Activated T-helper 17 cell treated with anti-CD3 and anti-CD28 coated beads, Interleukin-2, amount 50 U/mL, for 72 hours (primary cell): ENCODE measurements around the gene C2orf80. TPM values are rescaled to one million over a fixed set of nuclear protein-coding genes. Genes with fewer than 3 reads are reported as not detected.
"Not testable (repeated sequence)": the region's sequence is repeated elsewhere in the genome, so short reads cannot be mapped to it uniquely, and the experiment has no call there.

ENCODE experiments used
- ATAC-seq: fragments of 150-1000 bp; cut with Tn5 transposase; replicated peaks from 2 replicates; pipeline ENCODE4 v1.10.0; 2021; ENCODE audit warnings: mild to moderate bottlenecking, moderate library complexity
- H3K27ac Mint-ChIP-seq: one replicate; pipeline ENCODE4 v1.8.0; 2022; ENCODE audit warnings: mixed read lengths
- H3K27me3 Mint-ChIP-seq: one replicate; pipeline ENCODE4 v1.8.0; 2022; ENCODE audit warnings: mixed read lengths
- H3K36me3 Mint-ChIP-seq: one replicate; pipeline ENCODE4 v1.8.0; 2022; ENCODE audit warnings: low read depth, mild to moderate bottlenecking, mixed read lengths
- H3K4me1 Mint-ChIP-seq: one replicate; pipeline ENCODE4 v1.8.0; 2022; ENCODE audit warnings: mixed read lengths
- H3K4me3 Mint-ChIP-seq: one replicate; pipeline ENCODE4 v1.8.0; 2022; ENCODE audit warnings: mild to moderate bottlenecking, mixed read lengths
- H3K9me3 Mint-ChIP-seq: one replicate; pipeline ENCODE4 v1.8.0; 2022; ENCODE audit warnings: mixed read lengths
- total RNA-seq, 2 donors: library from RNA; stranded (reverse); gene quantifications; one replicate each; pipeline ENCODE4 v1.2.3, GENCODE V29; 2022

C2orf80 gene
- total RNA-seq: not detected

DNA sequence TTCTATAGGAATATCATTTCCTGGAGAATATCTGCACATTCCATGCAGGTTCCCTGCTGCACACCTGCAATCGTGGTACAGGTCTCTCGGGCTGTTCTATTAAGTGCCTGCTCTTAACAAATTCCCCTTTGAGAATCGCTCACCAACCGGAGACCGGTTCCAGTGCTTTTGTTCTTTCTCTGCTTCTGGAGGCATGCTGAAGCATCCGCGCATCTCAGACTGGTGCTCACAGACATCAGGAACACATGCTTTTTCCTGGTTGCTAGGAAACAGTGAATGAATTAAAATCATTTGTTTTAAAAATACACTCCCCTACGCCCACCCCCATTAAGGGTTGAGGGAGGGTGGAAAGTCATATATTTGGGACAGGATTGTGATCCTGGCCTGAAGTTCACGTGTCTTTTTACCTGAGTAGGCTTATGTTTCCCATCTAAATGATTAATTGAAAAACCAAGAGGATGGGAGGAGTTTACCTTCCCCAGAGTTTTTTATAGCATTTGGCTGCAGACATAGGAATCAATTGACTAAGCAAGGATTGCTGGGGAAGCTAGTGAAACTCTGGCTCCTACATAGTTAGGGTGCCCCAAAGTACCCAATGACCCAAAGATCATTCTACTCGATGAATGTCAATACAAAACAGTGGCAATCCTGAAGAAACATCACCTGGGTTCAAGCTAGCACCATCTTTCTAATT is at the start of gene C2orf80:
TSS of gene C2orf80 (minus strand) at position 221 of the 694 bp plus-strand sequence. CDS start 3,044 bp downstream, outside the sequence.
- Mint-ChIP-seq H3K4me1 (no peaks in the 10 kb centered on the region), H3K27me3 (no peaks in the 10 kb centered on the region), H3K4me3 (no peak within 1 kb of the TSS), H3K27ac (no peak within 1 kb of the TSS), H3K36me3 (no peaks in the 10 kb centered on the region), H3K9me3 (no peaks in the 10 kb centered on the region)
- no peak for ATAC-seq

DNA sequence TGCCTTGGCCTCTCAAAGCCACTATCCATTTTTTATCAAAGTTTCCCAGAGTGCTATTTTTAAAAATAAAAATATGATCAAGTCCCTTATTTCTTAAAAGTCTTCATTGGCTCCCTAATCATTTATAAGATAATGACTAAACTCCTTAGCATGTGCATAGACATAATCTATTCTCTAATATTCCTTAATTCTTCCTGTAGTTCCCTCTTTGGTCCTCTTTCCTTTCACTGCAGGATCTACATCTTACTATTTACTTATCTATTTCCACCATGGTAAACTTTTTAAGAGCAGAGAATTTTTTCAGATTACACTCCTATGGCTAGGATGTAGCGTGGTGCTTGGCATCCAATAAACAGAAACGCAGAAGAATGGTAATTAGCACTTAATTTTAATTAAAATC is 46.0 kb upstream of the C2orf80 start:
- H3K9me3 Mint-ChIP-seq: peaks cover 4% of the 10 kb centered on the region
- no peak overlapping the region for H3K27ac Mint-ChIP-seq
- peaks cover 3% of the 10 kb centered on the region for H3K4me1 Mint-ChIP-seq
- ATAC-seq: no peak
- H3K4me3 Mint-ChIP-seq: no peak overlapping the region
- H3K27me3 Mint-ChIP-seq: no peaks in the 10 kb centered on the region
- peaks cover 53% of the 10 kb centered on the region for H3K36me3 Mint-ChIP-seq

DNA sequence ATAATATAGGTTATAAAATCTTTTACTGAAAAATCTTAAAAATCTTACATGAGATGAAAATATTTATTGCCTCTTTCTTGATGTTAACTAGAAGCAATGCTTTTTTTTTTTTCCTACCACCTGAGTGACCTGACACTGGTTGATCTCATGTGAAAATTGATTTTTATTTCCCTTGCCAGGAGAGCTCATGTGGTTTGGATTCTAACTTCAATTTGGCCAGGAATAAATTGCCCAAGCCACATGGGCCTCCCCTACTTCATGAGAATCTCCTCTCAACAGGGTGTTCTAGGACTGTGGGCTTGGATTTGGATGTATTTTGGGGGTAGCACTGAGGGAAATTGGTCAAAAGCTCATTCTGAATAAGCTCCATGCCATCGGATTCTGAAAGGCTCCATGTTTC is 45.0 kb upstream of the C2orf80 start:
- H3K9me3 Mint-ChIP-seq: peaks cover 4% of the 10 kb centered on the region
- H3K4me1 Mint-ChIP-seq: no peaks in the 10 kb centered on the region
- no peak overlapping the region for H3K27ac Mint-ChIP-seq
- H3K27me3 Mint-ChIP-seq: no peaks in the 10 kb centered on the region
- no peak overlapping the region for H3K4me3 Mint-ChIP-seq
- H3K36me3 Mint-ChIP-seq: peaks cover 46% of the 10 kb centered on the region
- ATAC-seq: no peak

DNA sequence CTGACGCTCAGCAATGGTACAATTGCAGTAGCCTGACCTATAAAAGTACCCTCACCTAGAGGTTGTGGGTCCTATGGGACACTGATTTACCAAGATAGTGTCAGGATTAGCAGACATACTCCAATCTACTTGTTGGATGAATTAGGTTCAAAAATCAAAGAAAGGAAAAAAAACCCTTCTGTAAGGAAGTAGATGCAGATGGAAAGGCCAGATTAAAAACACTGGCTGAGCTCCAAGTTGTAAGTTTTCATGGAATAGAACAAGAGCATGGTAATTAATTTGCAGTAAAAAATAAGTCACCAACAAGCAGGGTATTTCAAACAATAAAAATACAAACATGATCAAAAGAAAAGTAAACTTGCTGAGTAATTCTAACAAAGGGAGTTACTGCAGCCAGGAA is 38.6 kb upstream of the C2orf80 start:
- H3K36me3 Mint-ChIP-seq: no peaks in the 10 kb centered on the region
- peaks cover 4% of the 10 kb centered on the region for H3K9me3 Mint-ChIP-seq
- H3K27me3 Mint-ChIP-seq: peaks cover 3% of the 10 kb centered on the region
- no peak for ATAC-seq
- no peak overlapping the region for H3K4me3 Mint-ChIP-seq
- no peak overlapping the region for H3K27ac Mint-ChIP-seq
- no peaks in the 10 kb centered on the region for H3K4me1 Mint-ChIP-seq

DNA sequence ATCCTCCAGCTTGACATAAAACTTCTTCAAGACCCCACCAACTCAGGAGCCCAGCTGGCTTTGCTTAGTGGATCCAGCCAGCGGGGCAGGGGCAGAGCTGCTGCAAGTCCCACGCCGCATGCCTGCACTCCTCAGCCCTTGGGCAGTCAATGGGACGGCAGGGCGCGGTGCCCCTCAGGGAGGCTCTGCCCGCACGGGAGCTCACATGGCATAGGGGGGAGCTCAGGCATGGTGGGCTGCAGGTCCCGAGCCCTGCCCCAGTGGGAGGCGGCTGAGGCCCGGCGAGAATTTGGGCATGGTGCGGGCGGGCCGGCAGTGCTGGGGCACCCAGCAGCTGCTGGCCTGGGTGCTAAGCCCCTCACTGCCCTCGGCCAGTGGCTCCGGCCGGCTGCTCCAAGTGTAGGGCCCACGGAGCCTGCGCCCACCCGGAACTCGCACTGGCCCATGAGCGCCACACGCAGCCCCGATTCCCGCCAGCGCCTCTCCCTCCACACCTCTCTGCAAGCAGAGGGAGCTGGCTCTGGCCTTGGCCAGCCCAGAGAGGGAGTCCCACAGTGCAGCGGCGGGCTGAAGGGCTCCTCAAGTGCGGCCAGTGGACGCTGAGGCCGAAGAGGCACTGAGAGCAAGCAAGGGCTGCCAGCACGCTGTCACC is 37.9 kb upstream of the C2orf80 start:
- H3K4me3 Mint-ChIP-seq: no peak overlapping the region
- no peaks in the 10 kb centered on the region for H3K36me3 Mint-ChIP-seq
- ATAC-seq: no peak
- no peaks in the 10 kb centered on the region for H3K4me1 Mint-ChIP-seq
- H3K9me3 Mint-ChIP-seq: peaks cover 4% of the 10 kb centered on the region
- H3K27ac Mint-ChIP-seq: no peak overlapping the region
- H3K27me3 Mint-ChIP-seq: peaks cover 3% of the 10 kb centered on the region

DNA sequence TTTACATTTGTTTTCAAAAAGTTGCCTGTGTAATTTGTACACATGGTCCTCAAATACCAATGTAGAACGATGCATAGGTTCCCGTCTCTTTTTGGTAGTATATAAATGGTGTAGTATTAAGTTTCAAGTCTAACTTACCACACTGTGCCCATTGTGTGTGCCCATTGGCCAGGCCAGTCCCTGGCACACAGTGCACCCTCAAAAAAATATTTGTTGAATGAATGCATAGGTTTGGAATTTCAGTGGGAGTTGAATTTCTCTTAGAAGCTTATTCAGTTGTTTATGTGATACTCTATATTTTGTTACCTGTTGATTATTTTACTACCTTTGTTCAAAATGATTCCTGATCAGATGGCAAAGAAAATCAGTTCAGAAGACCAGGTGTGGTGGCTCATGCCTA is 35.0 kb upstream of the C2orf80 start:
- no peak for ATAC-seq
- Mint-ChIP-seq H3K27me3 (peaks cover 11% of the 10 kb centered on the region), H3K27ac (no peak overlapping the region)

DNA sequence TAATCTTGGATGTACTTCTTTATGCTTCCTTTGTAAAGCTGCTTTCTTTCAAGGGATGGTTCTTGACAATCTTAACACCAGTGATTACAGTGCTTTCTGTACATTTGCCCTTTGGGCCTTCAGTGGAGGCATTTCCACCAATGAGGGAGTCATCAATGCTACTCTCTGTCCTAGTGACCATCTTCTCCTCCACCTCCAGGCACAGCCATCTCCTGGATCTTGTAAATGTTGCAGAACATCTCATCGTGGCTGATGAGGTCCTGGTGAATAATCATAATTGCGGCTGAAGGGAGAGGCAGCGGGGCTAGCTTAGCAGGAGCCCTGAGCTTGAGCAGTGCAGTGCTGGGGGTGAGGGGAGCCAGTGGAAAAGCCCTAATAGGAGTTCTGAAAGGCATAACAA is 32.5 kb upstream of the C2orf80 start:
- H3K4me3 Mint-ChIP-seq: no peak overlapping the region
- no peaks in the 10 kb centered on the region for H3K36me3 Mint-ChIP-seq
- peak; percentile 16 for ATAC-seq
- no peaks in the 10 kb centered on the region for H3K9me3 Mint-ChIP-seq
- H3K27ac Mint-ChIP-seq: no peak overlapping the region
- no peaks in the 10 kb centered on the region for H3K4me1 Mint-ChIP-seq
- H3K27me3 Mint-ChIP-seq: peaks cover 8% of the 10 kb centered on the region

More for the DNA sequence above, 35.0 kb upstream of the C2orf80 start:
- Mint-ChIP-seq H3K4me1 (no peaks in the 10 kb centered on the region), H3K9me3 (no peaks in the 10 kb centered on the region), H3K4me3 (no peak overlapping the region), H3K36me3 (no peaks in the 10 kb centered on the region)

DNA sequence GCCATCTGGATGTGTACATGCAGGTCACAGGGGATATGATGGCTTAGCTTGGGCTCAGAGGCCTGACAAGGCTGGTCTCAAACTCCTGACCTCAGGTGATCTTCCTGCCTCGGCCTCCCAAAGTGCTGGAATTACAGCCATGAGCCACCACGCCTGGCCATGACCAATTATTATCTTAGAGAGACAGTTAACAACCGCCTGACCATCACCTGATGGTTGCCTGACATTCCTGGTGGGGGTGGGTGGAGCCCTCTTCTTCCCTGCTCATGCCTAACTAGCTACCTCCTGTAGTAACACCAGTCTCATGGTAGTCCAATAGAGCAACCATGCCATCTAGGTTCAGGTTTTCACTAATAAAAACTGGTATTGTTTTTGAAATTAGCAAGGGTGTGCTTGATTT is 32.0 kb upstream of the C2orf80 start:
- not testable (repeated sequence) for H3K27me3 Mint-ChIP-seq, H3K4me1 Mint-ChIP-seq, H3K36me3 Mint-ChIP-seq, H3K9me3 Mint-ChIP-seq, H3K4me3 Mint-ChIP-seq, H3K27ac Mint-ChIP-seq, ATAC-seq

DNA sequence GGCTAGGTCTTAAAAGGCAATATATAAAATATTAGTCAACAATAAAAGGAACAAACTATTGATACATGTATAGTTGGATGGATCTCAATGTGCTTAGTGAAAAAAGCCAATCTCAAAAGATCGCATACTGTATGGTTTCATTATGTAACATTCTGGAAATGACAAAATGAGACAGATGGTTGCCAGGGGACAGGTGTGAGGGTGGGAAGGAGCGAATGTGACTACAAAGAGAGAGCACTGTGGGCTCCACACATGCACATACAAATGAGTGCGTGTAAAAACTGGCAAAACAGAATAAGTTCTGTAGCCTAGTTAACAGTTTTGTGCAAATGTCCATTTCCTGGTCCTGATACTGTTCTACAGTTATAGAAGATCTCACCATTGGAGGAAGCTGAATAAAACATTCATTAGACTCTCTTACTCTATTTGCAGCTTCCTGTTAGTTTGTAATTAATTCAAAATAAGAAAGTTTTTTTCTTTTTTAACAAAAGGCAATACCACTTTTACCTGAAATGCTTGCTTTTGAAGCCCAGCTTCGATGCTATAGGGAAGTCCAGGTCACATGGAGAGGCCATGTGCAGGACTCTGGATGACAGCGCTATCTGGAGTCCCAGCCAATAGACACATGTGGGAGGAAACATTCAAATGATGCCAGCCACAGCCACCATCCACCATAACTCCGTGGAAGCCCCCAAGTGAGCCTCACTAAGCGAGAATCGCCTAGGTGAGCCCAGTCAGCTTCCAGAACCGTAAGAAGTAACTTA is 21.0 kb upstream of the C2orf80 start:
- no peak overlapping the region for H3K4me3 Mint-ChIP-seq
- no peaks in the 10 kb centered on the region for H3K36me3 Mint-ChIP-seq
- H3K4me1 Mint-ChIP-seq: no peaks in the 10 kb centered on the region
- no peaks in the 10 kb centered on the region for H3K9me3 Mint-ChIP-seq
- H3K27me3 Mint-ChIP-seq: peaks cover 8% of the 10 kb centered on the region
- ATAC-seq: no peak
- no peak overlapping the region for H3K27ac Mint-ChIP-seq

DNA sequence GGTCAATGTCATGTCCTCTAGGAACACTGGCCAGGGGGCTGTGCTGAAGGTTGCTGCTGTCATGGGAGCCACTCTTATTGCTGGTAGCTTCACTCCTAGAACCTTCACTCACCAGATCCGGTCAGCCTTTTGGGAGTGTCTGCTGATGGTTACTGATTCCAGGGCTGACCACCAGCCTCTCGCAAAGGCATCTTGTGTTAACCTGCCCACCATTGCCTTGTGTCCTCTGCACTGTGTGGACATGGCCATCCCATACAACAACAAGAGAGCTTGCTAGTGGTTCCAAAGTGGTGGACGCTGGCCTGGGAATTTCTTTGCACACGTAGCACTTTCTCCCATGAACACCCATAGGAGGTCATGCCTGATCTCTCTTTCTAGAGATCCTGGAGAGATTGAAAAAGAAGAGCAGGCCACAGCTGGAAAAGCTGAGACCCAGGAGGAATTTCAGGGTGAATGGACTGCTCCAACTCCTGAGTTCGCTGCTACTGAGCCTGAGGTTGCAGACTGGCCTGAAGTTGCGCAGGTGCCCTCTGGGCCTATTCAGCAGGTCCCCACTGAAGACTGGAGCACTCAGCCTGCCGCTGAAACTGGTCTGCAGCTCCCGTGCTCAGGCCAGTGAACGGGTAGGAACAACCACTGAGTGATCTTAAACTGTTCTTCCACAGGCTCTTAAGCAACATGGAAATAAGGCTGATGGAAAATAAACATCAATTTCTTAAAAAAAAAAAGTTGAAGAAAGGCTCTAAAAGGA is 18.7 kb upstream of the C2orf80 start:
- Mint-ChIP-seq H3K4me3 (no peak overlapping the region), H3K36me3 (no peaks in the 10 kb centered on the region), H3K27me3 (peaks cover 8% of the 10 kb centered on the region), H3K9me3 (no peaks in the 10 kb centered on the region), H3K4me1 (no peaks in the 10 kb centered on the region), H3K27ac (no peak overlapping the region)
- no peak for ATAC-seq

DNA sequence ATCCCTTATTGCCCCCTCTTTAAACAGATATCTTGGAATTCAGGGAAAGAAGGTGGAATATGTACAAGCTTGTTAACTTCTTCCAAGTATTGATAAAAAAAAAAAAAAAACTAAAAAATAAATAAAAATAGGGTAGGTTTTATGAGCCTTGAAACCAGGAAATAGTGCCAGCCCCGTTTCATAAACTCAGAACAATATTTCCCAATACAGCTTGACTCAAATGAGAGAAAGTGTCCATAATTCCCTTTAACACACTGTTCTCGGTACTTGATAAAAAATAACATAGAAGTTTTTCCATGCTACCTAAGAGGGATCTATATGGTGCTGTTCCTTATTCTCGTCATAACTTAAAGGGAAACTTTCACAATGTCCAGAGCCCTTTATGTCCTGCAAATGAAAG is 17.9 kb upstream of the C2orf80 start:
- ATAC-seq: no peak
- Mint-ChIP-seq H3K9me3 (no peaks in the 10 kb centered on the region), H3K36me3 (no peaks in the 10 kb centered on the region), H3K27ac (no peak overlapping the region), H3K4me3 (no peak overlapping the region), H3K27me3 (peaks cover 8% of the 10 kb centered on the region), H3K4me1 (no peaks in the 10 kb centered on the region)

DNA sequence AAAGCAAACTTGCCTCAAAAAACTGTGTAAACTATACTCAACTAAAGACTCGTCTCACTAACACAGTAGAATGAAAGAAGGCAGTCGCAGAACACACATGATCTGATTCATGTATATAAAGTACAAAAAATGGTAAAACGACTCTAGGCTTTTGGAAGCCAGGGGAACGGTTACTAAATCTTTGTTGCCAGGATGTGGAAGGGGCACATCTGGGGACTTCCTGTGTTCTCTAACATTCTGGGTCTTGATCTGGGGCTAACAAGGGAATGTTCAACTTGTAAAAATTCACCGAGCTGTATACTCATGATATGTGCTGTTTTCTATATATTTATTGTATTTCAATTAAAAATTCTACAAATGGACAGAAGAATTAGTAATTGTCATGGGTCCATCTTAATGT is 14.3 kb upstream of the C2orf80 start:
- no peaks in the 10 kb centered on the region for H3K36me3 Mint-ChIP-seq
- ATAC-seq: no peak
- no peak overlapping the region for H3K27ac Mint-ChIP-seq
- no peaks in the 10 kb centered on the region for H3K4me1 Mint-ChIP-seq
- H3K4me3 Mint-ChIP-seq: no peak overlapping the region
- no peaks in the 10 kb centered on the region for H3K9me3 Mint-ChIP-seq
- H3K27me3 Mint-ChIP-seq: peaks cover 7% of the 10 kb centered on the region

DNA sequence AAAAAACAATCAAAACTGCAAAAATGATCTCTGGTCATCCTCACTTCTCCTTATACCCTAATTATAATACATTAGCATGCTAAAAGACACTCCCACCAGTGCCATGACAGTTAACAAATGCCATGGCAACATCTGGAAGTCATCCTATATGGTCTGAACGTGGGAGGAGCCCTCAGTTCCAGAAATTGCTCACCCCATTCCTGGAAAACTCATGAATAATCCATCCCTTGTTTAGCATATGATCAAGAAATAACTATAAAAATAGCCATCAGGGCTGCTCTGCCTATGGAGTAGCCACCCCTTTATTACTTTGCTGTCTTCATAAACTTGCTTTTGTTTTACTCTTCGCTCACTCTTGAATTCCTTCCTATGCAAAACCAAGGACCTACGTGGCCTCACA is 5.7 kb upstream of the C2orf80 start:
- Mint-ChIP-seq H3K27me3 (no peaks in the 10 kb centered on the region), H3K9me3 (no peaks in the 10 kb centered on the region), H3K36me3 (no peaks in the 10 kb centered on the region), H3K27ac (no peak overlapping the region), H3K4me3 (no peak overlapping the region), H3K4me1 (no peaks in the 10 kb centered on the region)
- no peak for ATAC-seq

DNA sequence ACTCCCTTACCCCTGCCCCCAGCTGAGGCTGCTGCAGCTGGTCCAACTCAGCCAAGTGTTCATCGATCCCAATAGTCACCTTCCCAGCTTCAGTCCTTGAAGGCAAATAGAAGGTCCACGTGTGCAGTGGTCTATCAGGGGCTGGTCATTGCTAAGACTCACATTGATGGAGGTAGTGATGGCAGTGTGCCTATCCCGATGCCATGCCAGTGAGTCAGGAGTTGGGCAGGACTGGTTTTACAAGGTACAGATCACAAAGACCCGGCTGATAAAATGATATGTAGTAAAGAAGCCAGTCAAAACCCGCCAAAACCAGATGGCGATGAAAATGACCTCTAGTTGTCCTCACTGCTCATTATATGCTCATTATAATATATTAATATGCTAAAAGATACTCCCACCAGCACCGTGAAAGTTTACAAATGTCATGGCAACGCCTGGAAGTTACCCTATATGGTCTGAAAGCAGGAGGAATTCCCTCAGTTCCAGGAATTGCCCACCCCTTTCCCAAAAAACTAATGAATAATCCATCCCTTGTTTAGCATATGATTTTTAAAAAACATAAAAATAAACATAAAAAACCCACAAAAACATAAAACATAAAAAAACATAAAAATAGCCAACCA is 2.9 kb upstream of the C2orf80 start:
- no peak for ATAC-seq
- Mint-ChIP-seq H3K27me3 (no peaks in the 10 kb centered on the region), H3K9me3 (no peaks in the 10 kb centered on the region), H3K36me3 (no peaks in the 10 kb centered on the region), H3K27ac (no peak overlapping the region), H3K4me3 (no peak overlapping the region), H3K4me1 (no peaks in the 10 kb centered on the region)
